Measurements from ENCODE around the gene KCNJ6.
"Not testable (repeated sequence)": the region's sequence is repeated elsewhere in the genome, so short reads cannot be mapped to it uniquely, and the experiment has no call there.

The KCNJ6 gene

DNA sequence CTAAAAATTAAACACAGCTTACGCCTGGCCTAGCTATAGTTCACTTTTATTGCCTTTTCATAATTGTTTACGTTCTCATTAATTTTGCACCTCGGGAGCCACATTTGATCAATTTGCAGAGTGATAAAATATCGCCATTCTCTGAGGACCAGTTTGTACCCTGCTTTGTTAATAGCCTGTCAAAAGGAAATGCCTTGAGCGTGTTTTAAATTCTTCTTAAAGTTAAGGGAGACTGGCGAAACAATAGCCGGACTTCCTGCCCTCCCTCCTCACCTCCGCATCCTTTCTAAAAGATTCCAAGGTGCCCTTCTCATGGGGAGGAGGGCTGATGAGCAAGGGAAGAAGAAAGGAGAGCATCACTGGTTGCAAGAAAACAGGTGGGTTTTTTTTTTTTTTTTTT is 271.6 kb downstream of the KCNJ6 start:
- H3K4me3 ChIP-seq (ENCODE audit: low read depth, low read length, poor library complexity, severe bottlenecking) = no peak overlapping the region
- H3K27ac ChIP-seq (ENCODE audit: low read depth, low read length, poor library complexity, severe bottlenecking) = no peak overlapping the region

DNA sequence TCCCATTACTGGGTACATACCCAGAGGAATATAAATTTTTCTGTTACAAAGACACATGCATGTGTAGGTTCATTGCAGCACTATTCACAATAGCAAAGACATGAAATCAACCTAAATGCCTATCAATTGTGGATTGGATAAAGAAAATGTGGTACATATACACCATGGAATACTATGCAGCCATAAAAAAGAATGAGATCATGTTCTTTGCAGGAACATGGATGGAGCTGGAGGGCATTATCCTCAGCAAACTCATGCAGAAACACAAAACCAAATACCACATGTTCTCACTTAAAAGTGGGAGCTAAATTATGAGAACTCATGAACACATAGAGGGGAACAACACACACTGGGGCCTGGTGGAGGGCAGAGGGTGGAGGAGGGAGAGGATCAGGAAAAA is 272.4 kb downstream of the KCNJ6 start:
- H3K27me3 ChIP-seq (ENCODE audit: insufficient read depth, low read length); H2AFZ ChIP-seq (ENCODE audit: low read length); H3K4me3 ChIP-seq (ENCODE audit: low read depth, low read length, poor library complexity, severe bottlenecking); H3K4me2 ChIP-seq (ENCODE audit: low read length); H3K9me3 ChIP-seq (ENCODE audit: low read length); H3K36me3 ChIP-seq (ENCODE audit: insufficient read depth, low read length); H3K27ac ChIP-seq (ENCODE audit: low read depth, low read length, poor library complexity, severe bottlenecking); H3K9ac ChIP-seq (ENCODE audit: low read length); H3F3A ChIP-seq (ENCODE audit: insufficient read depth, low read length); H3K9me2 ChIP-seq (ENCODE audit: low read depth, low read length); H3K79me2 ChIP-seq (ENCODE audit: insufficient read depth, low read length); H3K4me1 ChIP-seq (ENCODE audit: insufficient read depth, low read length, severe bottlenecking); H4K20me1 ChIP-seq (ENCODE audit: insufficient read depth, low read length): not testable (repeated sequence)

More for the DNA sequence above, 271.6 kb downstream of the KCNJ6 start:
- no peaks in the 10 kb centered on the region for H3K9me2 ChIP-seq (ENCODE audit: low read depth, low read length)
- H3K9ac ChIP-seq (ENCODE audit: low read length) = no peak overlapping the region
- no peaks in the 10 kb centered on the region for H4K20me1 ChIP-seq (ENCODE audit: insufficient read depth, low read length)
- H3K4me2 ChIP-seq (ENCODE audit: low read length) = no peak overlapping the region
- H3K79me2 ChIP-seq (ENCODE audit: insufficient read depth, low read length) = no peaks in the 10 kb centered on the region
- no peaks in the 10 kb centered on the region for H3K27me3 ChIP-seq (ENCODE audit: insufficient read depth, low read length)
- H3K4me1 ChIP-seq (ENCODE audit: insufficient read depth, low read length, severe bottlenecking) = no peaks in the 10 kb centered on the region
- TF ChIP-seq, protein P1, sequence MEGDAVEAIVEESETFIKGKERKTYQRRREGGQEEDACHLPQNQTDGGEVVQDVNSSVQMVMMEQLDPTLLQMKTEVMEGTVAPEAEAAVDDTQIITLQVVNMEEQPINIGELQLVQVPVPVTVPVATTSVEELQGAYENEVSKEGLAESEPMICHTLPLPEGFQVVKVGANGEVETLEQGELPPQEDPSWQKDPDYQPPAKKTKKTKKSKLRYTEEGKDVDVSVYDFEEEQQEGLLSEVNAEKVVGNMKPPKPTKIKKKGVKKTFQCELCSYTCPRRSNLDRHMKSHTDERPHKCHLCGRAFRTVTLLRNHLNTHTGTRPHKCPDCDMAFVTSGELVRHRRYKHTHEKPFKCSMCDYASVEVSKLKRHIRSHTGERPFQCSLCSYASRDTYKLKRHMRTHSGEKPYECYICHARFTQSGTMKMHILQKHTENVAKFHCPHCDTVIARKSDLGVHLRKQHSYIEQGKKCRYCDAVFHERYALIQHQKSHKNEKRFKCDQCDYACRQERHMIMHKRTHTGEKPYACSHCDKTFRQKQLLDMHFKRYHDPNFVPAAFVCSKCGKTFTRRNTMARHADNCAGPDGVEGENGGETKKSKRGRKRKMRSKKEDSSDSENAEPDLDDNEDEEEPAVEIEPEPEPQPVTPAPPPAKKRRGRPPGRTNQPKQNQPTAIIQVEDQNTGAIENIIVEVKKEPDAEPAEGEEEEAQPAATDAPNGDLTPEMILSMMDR (IDR thresholded peaks at IDR 0.05; ENCODE audit: low read length) = no peak
- no peak overlapping the region for H2AFZ ChIP-seq (ENCODE audit: low read length)
- no peaks in the 10 kb centered on the region for H3K36me3 ChIP-seq (ENCODE audit: insufficient read depth, low read length)
- H3K9me3 ChIP-seq (ENCODE audit: low read length) = no peaks in the 10 kb centered on the region
- no peaks in the 10 kb centered on the region for H3F3A ChIP-seq (ENCODE audit: insufficient read depth, low read length)

DNA sequence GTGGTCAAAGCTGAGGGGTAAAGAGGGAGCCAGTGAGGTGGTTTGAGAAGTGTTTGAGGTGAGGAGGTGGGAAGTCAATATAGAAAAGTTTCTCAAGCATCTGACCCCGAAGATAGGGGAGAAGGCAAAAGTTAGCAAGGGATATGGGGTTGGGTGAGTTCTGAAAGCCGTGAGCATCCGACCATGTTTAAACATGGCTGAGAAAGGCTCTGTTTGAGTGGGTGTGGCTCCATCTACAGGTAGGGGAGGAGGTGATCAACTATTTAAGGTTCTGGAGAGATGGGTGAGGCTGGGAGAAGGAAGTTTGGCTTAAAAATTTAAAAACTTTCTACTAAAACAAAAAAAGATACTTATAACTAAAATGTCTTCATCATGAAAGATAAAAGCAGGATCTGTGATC is 273.8 kb downstream of the KCNJ6 start:
- H4K20me1 ChIP-seq (ENCODE audit: insufficient read depth, low read length) = no peaks in the 10 kb centered on the region
- H3K4me2 ChIP-seq (ENCODE audit: low read length) = no peak overlapping the region; the same call in 1 of the 2 replicates
- H2AFZ ChIP-seq (ENCODE audit: low read length) = no peak overlapping the region
- no peaks in the 10 kb centered on the region for H3K9me2 ChIP-seq (ENCODE audit: low read depth, low read length)
- H3K9ac ChIP-seq (ENCODE audit: low read length) = no peak overlapping the region
- H3K36me3 ChIP-seq (ENCODE audit: insufficient read depth, low read length) = no peaks in the 10 kb centered on the region
- H3K4me1 ChIP-seq (ENCODE audit: insufficient read depth, low read length, severe bottlenecking) = no peaks in the 10 kb centered on the region
- no peak overlapping the region for H3K27ac ChIP-seq (ENCODE audit: low read depth, low read length, poor library complexity, severe bottlenecking)
- no peak overlapping the region for H3K4me3 ChIP-seq (ENCODE audit: low read depth, low read length, poor library complexity, severe bottlenecking)
- H3K27me3 ChIP-seq (ENCODE audit: insufficient read depth, low read length) = 0 out of 2 replicates have a peak, but pooled peaks cover 3% of the 10 kb centered on the region
- no peaks in the 10 kb centered on the region for H3K79me2 ChIP-seq (ENCODE audit: insufficient read depth, low read length)
- no peak for TF ChIP-seq EZH2 (IDR thresholded peaks at IDR 0.05; ENCODE audit: borderline replicate concordance, low read length)
- TF ChIP-seq, protein P1 (IDR thresholded peaks at IDR 0.05; ENCODE audit: low read length) = peak; percentile 49
- H3K9me3 ChIP-seq (ENCODE audit: low read length) = no peaks in the 10 kb centered on the region
- no peaks in the 10 kb centered on the region for H3F3A ChIP-seq (ENCODE audit: insufficient read depth, low read length)

DNA sequence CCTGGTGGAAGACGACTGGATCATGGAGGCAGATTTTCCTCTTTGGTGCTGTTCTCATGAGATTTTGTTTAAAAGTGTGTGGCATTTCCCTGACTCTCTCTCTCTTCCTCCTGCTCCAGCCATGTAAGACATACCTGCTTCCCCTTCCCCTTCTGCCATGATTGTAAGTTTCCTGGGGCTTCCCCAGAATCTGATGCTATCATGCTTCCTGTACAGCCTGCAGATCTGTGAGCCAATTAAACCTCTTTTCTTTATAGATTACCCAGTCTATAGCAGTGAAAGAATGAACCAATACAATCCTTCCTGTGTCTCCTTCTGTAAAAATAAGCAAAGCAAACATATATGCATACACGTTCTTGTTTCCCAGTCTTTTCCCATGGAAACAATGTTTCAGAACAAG is 276.5 kb downstream of the KCNJ6 start:
- Histone ChIP-seq H3K4me2 (ENCODE audit: low read length) (no peak overlapping the region), H3K27me3 (ENCODE audit: insufficient read depth, low read length) (0 out of 2 replicates have a peak, but pooled peaks cover 4% of the 10 kb centered on the region), H3K36me3 (ENCODE audit: insufficient read depth, low read length) (no peaks in the 10 kb centered on the region), H3K27ac (ENCODE audit: low read depth, low read length, poor library complexity, severe bottlenecking) (no peak overlapping the region), H3K79me2 (ENCODE audit: insufficient read depth, low read length) (no peaks in the 10 kb centered on the region), H3K4me1 (ENCODE audit: insufficient read depth, low read length, severe bottlenecking) (no peaks in the 10 kb centered on the region), H3K9ac (ENCODE audit: low read length) (no peak overlapping the region), H3K9me3 (ENCODE audit: low read length) (no peaks in the 10 kb centered on the region), H3K9me2 (ENCODE audit: low read depth, low read length) (no peaks in the 10 kb centered on the region), H3K4me3 (ENCODE audit: low read depth, low read length, poor library complexity, severe bottlenecking) (no peak overlapping the region), H2AFZ (ENCODE audit: low read length) (no peak overlapping the region), H4K20me1 (ENCODE audit: insufficient read depth, low read length) (no peaks in the 10 kb centered on the region), H3F3A (ENCODE audit: insufficient read depth, low read length) (no peaks in the 10 kb centered on the region)
- TF ChIP-seq, protein P1 (IDR thresholded peaks at IDR 0.05; ENCODE audit: low read length) = no peak
- TF ChIP-seq EZH2 (IDR thresholded peaks at IDR 0.05; ENCODE audit: borderline replicate concordance, low read length) = no peak
